ENCODE measurements around the gene VAV1. TPM values are rescaled to one million over a fixed set of nuclear protein-coding genes. Genes with fewer than 3 reads are reported as not detected.
"Not testable (repeated sequence)": the region's sequence is repeated elsewhere in the genome, so short reads cannot be mapped to it uniquely, and the experiment has no call there.

Gene VAV1
- total RNA-seq, 1 donor from 2014 or later, result not detected

DNA sequence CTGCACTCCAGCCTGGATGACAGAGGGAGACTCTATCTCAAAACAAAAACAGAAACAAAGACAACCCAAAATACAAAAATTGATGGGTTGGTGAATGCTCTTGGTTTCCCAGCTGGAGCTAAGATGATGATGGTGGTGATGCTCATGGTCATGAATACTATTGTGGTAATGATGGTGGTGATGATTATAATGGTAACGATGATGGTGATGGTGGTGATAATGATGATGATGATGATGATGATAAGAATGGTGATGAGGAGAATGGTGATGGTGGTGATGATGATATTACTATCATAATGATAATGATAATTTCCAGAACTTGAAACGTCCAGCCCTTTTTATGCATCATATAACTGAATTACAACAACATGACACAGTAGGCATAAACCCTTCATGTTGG is 40.1 kb downstream of the VAV1 start:
- no peak for DNase-seq (ENCODE audit: low read depth)

DNA sequence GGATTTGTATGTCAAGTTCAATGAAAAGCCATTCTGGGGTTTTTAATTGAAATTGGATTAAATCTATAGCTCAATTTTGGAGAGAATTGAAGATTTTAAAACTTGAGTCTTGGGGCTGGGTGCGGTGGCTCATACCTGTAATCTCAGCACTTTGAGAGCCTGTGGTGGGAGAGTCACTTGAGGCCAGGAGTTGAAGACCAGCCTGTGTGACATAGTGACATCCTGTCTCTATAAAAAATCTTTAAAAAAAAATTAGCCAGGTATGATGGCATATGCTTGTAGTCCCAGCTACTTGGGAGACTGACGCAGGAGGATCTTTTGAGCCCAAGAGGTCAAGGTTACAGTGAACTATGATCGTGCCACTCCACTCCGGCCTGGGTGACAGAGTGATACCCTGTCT is 41.2 kb downstream of the VAV1 start:
- no peak for DNase-seq (ENCODE audit: low read depth)

- no peak for DNase-seq (ENCODE audit: low read depth)
These were observed 44.7 kb downstream of the VAV1 start for GRCh38 chr19:6817179-6817578.

GRCh38 chr19:6818246-6818645 is 45.7 kb downstream of the VAV1 start:
- DNase-seq (ENCODE audit: low read depth), result no peak

DNA sequence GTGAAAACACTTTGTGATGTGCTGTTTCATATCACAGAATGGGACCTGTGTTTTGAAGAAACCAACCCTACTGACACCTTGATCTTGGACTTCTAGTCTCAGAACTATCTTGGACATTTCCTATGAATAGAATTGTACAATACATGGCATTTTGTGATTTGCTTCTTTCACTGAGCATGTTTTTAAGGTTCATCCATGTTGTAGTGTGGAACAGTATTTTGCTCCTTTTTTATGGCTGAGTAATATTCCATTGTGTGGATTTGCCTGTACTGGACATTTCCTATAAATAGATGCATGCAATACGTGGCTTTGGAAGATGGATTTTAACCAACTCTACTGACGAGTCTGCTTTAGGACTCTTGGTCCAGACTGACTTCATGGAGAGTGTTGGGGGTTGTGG is 46.8 kb downstream of the VAV1 start:
- no peak for DNase-seq (ENCODE audit: low read depth)

DNA sequence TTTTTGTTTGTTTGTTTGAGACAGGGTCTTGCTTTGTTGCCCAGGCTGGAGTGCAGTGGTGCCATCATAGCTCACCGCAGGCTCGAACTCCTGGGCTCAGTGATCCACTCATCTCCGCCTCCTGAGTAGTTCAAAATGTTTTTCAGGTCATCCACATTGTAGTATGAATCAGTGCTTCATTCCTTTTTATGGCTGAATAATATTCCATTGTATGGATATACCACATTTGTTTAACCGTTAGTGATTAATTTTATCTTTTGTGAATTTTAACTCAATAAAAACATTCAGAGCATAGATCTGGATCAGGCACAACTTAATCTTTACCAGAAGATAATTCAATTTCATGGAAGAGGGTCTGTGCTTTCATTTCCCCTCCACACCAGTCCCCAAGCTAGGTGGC is 47.7 kb downstream of the VAV1 start:
- no peak for DNase-seq (ENCODE audit: low read depth)

- no peak for DNase-seq (ENCODE audit: low read depth)
These were observed 49.3 kb downstream of the VAV1 start for GRCh38 chr19:6821639-6822310.

DNA sequence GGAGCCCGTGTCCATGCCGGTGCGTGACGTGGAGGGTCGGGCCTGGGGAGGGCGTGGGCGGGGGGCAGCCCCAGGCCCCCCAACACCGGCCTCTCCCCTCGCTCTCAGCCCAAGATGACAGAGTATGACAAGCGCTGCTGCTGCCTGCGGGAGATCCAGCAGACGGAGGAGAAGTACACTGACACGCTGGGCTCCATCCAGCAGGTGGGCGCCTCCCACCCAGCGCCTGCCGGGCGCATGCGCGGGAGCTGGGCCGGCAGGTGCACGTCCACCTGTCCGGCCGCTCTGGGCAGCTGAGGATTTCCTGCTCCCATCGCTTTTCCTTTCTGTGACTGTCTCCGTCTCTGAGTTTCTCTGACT is 49.8 kb downstream of the VAV1 start:
- DNase-seq (ENCODE audit: low read depth), result no peak

DNA sequence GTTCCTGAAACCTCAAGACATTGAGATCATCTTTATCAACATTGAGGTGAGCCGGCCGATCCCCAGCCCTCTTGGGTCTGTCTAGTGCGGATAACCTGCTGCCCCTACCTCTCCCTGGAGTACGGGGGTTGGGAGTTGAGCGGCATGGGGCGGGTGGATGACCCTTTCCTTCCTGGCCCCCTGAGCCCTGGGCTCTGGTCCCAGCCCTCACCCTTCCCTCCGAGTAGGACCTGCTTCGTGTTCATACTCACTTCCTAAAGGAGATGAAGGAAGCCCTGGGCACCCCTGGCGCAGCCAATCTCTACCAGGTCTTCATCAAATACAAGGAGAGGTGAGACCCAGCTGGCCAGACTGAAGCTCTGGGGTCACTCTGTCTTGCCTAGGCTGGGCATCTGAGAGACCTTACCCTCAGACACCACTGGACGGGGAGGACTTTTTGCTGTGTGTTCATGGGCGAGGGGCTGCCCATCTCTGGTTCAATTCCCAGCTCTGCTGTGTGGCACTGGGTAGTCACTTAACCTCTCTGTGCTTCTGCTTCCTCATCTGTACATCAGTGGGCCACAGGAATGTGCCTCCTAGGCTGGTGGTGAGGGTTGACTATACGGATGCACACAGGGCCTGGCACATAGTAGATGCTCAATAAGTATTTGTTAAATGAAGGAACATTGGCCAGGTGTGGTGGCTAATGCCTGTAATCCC is 52.7 kb downstream of the VAV1 start:
- DNase-seq (ENCODE audit: low read depth), result no peak

- no peak for DNase-seq (ENCODE audit: low read depth)
These were observed 53.9 kb downstream of the VAV1 start for GRCh38 chr19:6826281-6826920.

GRCh38 chr19:6828306-6828697 is 55.8 kb downstream of the VAV1 start:
- DNase-seq (ENCODE audit: low read depth), result no peak

DNA sequence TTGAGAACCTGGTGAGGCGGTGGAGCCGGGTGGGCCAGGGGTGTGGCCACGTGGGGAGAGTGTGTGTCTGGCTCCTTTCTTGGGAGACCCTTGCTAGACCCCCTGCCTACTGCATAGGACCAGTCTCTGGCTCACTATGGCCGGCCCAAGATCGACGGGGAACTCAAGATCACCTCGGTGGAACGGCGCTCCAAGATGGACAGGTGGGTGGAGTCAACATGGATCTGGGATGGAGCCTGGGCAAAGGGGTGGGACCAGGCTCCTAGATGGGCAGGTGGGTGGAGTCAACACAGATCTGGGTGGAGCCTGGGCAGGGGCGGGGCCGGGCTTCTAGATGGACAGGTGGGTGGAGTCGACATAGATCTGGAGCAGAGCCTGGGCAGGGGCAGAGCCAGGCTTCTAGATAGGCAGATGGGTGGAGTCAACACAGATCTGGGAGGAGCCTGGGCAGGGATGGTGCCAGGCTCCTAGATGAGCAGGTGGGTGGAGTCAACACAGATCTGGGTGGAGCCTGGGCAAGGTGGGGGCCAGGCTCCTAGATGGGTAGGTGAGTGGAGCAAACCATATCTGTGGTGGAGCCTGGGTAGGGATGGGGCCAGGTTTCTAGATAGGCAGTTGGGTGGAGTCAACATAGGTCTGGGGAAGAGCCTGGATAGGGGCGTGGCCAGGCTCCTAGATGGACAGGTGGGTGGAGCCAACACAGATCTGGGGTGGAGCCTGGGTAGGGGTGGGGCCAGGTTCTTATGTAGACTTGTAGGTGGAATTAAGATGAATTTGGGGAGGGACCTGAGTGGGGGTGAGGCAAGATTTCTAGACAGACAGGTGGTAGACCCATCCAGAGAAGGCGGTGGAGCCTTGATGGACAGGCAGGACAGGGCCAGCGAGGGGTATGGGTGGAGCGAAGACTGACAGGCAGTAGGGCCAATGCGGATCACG is 56.5 kb downstream of the VAV1 start:
- no peak for DNase-seq (ENCODE audit: low read depth)

DNA sequence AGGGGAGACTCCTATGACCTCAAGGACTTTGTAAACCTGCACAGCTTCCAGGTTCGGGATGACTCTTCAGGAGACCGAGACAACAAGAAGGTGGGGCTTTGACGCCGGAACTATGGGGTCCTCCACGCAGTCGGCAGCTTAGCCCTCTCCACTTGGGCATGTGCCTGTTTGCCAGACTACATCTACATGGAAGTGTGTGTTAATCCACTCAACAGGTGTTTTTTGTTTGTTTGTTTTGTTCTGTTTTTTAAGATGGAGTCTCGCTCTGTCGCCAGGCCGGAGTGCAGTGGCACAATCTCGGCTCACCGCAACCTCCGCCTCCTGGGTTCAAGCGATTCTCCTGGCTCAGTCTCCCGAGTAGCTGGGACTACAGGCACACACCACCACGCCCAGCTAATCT is 57.3 kb downstream of the VAV1 start:
- not testable (repeated sequence) for DNase-seq (ENCODE audit: low read depth)

GRCh38 chr19:6831084-6831483 is 58.6 kb downstream of the VAV1 start:
- not testable (repeated sequence) for DNase-seq (ENCODE audit: low read depth)

DNA sequence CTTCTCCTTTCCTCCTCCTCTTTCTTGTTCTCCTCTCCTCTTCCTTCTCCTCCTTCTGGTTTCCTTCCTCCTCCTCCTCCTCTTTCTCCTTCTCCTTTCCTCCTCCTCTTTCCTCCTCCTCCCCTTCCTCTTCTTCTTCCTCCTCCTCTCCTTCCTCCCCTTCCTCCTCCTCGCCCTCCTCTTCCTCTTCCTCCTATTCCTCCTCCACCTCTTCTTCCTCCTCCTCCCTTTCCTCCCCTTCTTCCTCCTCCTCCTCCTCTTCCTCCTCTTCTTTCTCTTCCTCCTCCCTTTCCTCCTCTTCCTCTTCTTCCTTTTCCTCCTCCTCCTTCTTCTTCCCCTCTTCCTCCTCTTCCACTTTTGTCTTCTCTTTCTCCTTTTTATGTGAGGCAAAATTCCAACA is 59.9 kb downstream of the VAV1 start:
- no peak for DNase-seq (ENCODE audit: low read depth)

DNA sequence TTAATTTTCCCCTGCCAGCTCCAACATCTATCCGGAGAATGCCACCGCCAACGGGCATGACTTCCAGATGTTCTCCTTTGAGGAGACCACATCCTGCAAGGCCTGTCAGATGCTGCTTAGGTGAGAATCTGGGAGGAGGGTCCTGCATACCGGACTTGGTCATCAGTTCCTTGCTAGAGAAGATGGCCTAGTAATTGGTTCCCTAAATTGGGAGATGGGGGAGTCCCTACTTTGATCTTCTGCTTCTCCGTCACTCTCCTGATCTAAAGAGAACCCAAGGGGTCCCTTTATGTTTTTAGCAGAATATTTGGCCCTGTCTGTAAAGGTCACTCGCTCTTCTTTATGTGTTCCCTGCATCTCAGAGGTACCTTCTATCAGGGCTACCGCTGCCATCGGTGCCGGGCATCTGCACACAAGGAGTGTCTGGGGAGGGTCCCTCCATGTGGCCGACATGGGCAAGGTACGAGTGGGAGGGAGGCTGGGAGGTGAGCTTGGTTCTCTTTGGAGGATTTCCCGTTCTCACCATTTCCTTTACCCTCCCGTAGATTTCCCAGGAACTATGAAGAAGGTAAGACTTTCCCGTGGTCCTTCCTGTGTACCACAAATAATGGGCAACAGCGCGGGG is 60.8 kb downstream of the VAV1 start:
- no peak for DNase-seq (ENCODE audit: low read depth)

- DNase-seq (ENCODE audit: low read depth), result no peak
These were observed 61.9 kb downstream of the VAV1 start for GRCh38 chr19:6834433-6834832.

- no peak for DNase-seq (ENCODE audit: low read depth)
These were observed 63.0 kb downstream of the VAV1 start for GRCh38 chr19:6835501-6835900.

DNA sequence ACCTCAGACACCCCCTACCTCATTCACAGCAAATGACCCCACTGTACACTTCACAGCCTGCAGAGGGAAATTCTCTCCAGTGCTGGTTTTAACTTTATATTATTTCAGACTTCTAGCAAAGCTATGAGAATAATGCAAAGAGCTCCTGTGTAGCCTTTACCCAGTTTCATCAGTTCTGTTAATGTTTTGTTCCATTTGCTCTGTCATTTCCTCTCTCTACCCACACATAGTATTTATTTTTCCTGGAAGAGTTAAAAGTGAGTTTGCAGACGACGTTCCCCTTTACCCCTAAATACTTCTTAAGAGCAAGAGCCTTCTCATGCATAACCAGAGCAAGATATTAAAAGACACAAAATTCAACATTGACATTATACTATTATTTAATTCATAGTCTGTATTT is 65.0 kb downstream of the VAV1 start:
- DNase-seq (ENCODE audit: low read depth), result no peak

- no peak for DNase-seq (ENCODE audit: low read depth)
These were observed 65.7 kb downstream of the VAV1 start for GRCh38 chr19:6838062-6838655.
